ENCODE data around the gene GSPT2.
"Not testable (repeated sequence)": the region's sequence is repeated elsewhere in the genome, so short reads cannot be mapped to it uniquely, and the experiment has no call there.

GSPT2 gene

GRCh38 chrX:51743179-51743957 is at the start of gene GSPT2:
Gene GSPT2, plus strand, starts transcription at chrX:51743442. Its CDS starts 185 bp downstream, at chrX:51743627.
- DNase-seq = peak; percentile 38

DNA sequence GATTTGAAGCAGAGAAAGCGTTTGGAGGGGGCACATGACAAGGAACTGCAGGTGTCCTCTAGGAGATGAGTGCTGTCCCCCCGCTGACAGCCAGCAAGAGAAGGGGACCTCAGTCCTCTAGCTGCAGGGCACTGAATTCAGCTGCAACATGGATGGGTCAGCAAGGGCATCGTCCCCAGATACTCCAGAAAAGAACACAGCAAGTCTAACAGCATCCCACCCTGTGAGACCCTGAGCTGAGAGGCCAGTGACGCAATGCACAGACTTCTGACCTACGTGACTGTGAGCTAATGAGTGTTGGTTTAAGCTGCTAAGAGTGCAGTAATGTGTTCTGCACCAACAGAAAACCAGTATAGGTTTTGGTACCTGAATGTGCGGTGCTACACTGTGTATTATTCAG is 49.0 kb upstream of the GSPT2 start:
- no peak for DNase-seq

DNA sequence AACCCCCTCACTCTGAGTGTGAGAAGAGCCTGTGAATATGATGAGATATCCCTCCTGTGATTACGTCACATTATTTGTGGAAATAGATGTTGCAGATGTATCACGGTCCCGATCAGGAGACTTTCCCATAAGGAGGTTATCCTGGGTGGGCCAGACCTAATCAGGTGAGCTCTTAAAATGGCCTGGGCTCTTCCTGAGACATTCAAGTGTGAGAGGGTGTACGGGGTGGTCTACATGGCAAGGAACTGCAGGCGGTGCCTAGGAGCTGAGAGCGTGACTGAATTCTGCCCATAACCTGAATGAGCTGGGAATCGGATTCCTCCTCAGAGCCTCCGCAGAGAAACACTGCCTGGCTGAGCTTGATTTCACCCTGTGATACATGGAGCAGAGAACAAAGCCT is 45.8 kb upstream of the GSPT2 start:
- DNase-seq = no peak

DNA sequence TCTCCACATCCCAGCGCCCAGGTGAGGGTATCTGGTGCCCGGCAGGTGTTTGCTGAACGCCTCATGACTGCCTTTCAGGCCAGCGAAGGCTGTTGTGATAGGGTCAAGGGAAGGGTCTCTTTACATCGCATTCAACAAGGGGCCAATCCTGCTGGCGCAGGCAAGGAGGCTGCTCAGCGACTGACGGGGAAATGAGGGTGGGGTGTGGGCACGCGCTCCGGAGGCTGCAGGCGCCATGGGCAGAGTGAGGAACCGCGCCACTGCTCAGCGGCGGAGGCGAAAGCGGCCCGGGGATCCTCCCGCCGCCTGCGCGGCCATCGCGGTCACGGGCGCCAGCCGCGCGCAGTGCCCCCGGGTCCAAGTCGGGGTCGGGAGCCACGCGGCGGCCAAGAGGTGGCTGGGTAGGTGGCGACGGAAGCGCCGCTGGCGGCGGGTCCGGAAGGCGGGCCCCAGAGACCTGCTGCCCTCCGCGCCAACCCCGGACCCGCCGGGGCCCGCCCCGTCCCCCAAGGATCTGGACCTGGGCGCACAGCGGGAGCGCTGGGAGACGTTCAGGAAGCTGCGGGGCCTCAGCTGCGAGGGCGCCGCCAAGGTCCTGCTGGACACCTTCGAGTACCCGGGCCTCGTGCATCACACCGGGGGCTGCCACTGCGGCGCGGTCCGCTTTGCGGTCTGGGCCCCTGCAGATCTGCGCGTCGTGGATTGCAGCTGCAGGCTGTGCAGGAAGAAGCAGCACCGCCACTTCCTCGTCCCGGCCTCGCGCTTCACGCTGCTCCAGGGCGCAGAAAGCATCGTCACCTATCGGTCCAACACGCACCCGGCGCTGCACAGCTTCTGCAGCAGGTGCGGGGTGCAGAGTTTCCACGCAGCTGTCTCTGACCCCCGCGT is 32.7 kb upstream of the GSPT2 start, which contains the start of gene CENPVL1:
Gene CENPVL1, plus strand, starts transcription at position 236 of the 888 bp plus-strand sequence. Its CDS starts 0 bp downstream, at position 236.
- DNase-seq = not testable (repeated sequence)

GRCh38 chrX:51712943-51713647 is 30.1 kb upstream of the GSPT2 start:
- DNase-seq = not testable (repeated sequence)

DNA sequence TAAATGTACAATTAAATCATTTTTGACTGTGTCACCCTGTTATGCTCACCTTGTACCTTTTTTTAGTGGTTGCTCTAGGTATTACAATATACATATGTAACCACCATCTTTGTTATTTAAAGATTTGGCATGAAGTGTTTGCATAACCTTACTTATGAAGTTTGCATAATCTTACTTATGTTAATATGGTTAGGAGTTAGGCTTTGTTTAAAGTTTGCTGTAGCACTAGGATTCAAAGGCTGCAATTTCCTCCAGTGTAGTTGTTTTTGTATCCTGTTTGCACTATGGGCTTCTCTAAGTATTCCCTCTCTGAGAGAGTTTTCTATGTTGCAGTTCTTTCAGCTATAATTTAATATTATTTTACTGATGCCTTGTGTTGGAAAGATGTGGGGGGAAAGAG is 15.0 kb upstream of the GSPT2 start:
- DNase-seq = no peak

- no peak for DNase-seq
Measured at GRCh38 chrX:51737091-51737490, 6.2 kb upstream of the GSPT2 start.

DNA sequence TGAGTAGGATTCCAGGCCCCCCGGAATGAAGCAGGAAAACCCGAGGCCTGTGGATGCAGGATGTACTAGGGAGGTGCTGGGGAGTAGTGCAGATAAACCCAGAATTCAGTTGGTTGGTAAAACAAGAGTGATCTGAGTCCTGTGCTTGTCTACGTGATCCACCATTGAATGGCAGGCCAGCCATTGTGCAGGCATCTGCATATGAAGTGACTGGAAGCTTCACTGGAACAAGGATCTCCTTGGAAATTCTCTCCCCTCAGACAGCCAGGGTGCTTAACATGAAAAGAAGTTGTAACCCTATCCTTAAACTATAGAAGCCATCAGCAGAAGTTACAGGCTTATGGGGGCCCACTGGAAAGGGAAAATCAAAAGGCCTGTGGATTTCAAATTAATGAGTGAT is 656 bp upstream of the GSPT2 start:
- no peak for DNase-seq

DNA sequence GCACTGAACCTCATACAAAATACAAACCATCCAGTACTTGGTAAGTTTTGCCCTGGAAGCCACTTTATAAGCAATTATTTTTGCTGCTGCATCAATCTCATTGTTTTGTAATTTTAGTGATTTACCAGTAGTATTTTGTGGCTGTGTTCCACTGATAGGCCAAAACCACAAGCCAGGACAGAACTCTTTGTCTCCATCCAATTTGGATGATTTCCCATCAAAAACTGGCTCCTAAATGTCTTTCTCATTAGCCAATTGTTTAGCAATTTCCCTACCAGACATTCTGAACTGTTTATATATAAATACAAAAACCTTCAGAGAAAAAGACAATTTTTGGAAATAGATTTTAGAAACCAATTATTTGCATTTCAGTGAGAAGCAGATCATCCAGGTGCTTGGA is 4.4 kb downstream of the GSPT2 start:
- DNase-seq = no peak

GRCh38 chrX:51759055-51759839 is 16.0 kb downstream of the GSPT2 start:
- DNase-seq = no peak

GRCh38 chrX:51760657-51761056 is 17.4 kb downstream of the GSPT2 start:
- DNase-seq = no peak

DNA sequence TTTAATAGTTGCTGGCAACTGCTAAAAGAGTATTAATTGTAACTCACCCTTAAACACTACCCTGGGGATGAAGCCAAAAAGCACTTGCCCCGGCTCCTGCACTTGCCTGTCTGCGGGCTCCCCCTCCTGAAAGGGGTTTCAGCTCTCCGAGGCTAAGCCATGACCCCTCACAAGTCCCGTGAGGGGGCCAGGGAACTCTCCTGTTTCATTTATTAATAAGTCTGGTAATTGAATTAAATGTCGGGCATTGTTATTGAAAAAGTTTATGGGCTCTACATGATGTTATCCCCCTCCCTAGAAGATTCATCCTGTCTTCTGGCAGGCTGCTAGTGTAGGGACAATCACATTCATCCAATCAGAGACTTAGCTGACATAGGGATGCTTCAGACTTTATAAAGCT is 23.3 kb downstream of the GSPT2 start:
- DNase-seq = no peak

DNA sequence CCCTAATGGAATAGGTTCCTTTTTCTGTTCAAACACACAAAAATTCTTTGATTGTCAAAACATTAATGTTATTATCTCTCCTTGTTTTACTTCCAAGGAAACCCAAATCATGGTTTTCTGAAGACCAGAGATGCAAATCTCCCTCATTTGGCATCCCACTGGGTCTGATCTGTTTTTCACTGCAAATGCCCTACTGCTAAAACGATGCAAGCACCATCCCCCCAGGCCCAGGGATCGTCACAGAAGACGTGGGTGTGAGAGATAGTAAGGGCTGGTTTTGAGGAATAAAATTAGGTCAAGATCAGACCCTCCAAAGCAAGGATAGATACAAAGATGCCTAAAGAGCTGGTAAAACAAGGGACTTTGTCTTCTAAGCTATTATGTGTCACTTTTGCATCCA is 33.6 kb downstream of the GSPT2 start:
- no peak for DNase-seq

DNA sequence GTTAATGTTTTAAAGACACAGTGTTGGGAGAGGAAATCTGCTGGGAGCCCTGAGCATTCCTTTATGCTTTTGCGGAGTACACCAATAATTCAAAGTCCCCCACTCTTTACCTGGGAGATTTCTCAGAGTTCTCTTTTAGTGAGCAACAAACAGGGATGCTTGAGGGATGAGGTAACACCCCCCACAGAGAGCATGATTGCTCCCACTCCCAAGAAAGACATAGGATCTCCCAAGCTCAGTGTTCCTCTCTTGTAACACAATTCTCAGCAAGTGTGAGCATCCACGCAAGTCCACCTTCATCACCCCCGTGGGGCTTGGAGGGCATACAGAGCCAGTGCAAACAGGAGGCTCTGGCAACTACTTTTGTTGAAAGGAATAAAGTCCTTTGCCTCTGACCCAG is 36.1 kb downstream of the GSPT2 start:
- DNase-seq = no peak

DNA sequence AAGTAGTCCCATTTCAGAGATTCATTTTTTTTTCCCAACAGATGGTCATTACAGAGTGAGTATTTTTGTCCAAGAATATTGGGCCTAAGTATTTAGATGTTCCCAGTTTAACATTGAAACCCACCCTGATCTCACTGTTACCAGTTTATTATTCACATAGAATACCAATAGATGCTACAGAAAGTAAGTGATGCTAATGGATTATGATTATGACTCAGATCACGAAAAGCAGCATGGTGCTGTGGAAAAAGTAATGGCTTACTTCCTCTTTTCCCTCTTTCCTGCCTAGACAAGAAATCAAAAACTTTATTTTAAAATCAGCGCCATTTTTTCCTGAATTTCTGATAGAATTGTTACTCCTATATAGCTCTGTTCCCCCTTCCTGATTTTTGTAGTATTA is 51.9 kb downstream of the GSPT2 start:
- no peak for DNase-seq

Data from NCI-H82 (cell line).